GM12891 (cell line): ENCODE data around the gene BCAR3.

Experiments used
- POLR2A ChIP-seq: IDR thresholded peaks from 2 replicates; pipeline ENCODE4 v1.6.1; 2011; ENCODE audit warnings: low read depth, low read length, control low read depth
- POLR2AphosphoS5 ChIP-seq: IDR thresholded peaks from 2 replicates; pipeline ENCODE4 v1.6.1; 2011; ENCODE audit warnings: low read depth, low read length, control low read depth
- SPI1 ChIP-seq: IDR thresholded peaks from 2 replicates; pipeline ENCODE4 v1.6.1; 2011; ENCODE audit warnings: low read depth, low read length, control low read depth
- TAF1 ChIP-seq: IDR thresholded peaks from 2 replicates; pipeline ENCODE4 v1.6.1; 2011; ENCODE audit warnings: low read depth, low read length, control low read depth

- TF ChIP-seq POLR2A (no peak), POLR2AphosphoS5 (no peak), SPI1 (no peak), TAF1 (no peak)
Measured at GRCh38 chr1:93569489-93569888, 112.1 kb downstream of the BCAR3 start.
